Measurements from ENCODE around the gene KLHL21. TPM values are rescaled to one million over a fixed set of nuclear protein-coding genes. Genes with fewer than 3 reads are reported as not detected.

Gene KLHL21
- total RNA-seq, 2 experiments from 2014 or later = 17.9 to 18.1 TPM

- CTCF ChIA-PET = interaction anchor here (4.1 kb wide), 1 partner anchor 8 kb away, joined by 15 read pairs; the partner anchor contains the start of genes NOL9 and TAS1R1
- peaks cover 50% of the 10 kb centered on the region for H3K36me3 Mint-ChIP-seq (ENCODE audit: low read depth)
- intact Hi-C loops (cut with micrococcal nuclease) = no loop called here
These were observed 56.3 kb downstream of the KLHL21 start for GRCh38 chr1:6546326-6546725.

GRCh38 chr1:6545276-6546112, 57.2 kb downstream of the KLHL21 start:
- POLR2A ChIA-PET = interaction anchor here (1.1 kb wide), 1 partner anchor 8 kb away, joined by 3 read pairs; no protein-coding TSS in a partner anchor
- DNase-seq = no peak
- no peak overlapping the region for H3K4me3 Mint-ChIP-seq

More at GRCh38 chr1:6546326-6546725, 56.3 kb downstream of the KLHL21 start:
- POLR2A ChIA-PET = interaction anchor here (1.2 kb wide), 1 partner anchor 24 kb away, joined by 5 read pairs; no protein-coding TSS in a partner anchor
- ATAC-seq (no peak), DNase-seq (no peak)
- Mint-ChIP-seq H3K9me3 (no peaks in the 10 kb centered on the region), H3K27me3 (no peaks in the 10 kb centered on the region), H3K4me1 (ENCODE audit: low read depth) (peaks cover 32% of the 10 kb centered on the region), H3K4me3 (no peak overlapping the region), H3K27ac (peak overlapping the region; percentile 83)
- no peak for TF ChIP-seq CTCF (IDR thresholded peaks at IDR 0.05)

GRCh38 chr1:6544831-6545230, 57.8 kb downstream of the KLHL21 start:
- POLR2A ChIA-PET = interaction anchor here (1.1 kb wide), 1 partner anchor 9 kb away, joined by 3 read pairs; no protein-coding TSS in a partner anchor
- ATAC-seq (peak; percentile 82), DNase-seq (no peak)
- H3K27me3 Mint-ChIP-seq = no peaks in the 10 kb centered on the region
- H3K27ac Mint-ChIP-seq = peak overlapping the region; percentile 83
- no peak for TF ChIP-seq CTCF (IDR thresholded peaks at IDR 0.05)
- H3K4me3 Mint-ChIP-seq = no peak overlapping the region
- H3K4me1 Mint-ChIP-seq (ENCODE audit: low read depth) = peaks cover 32% of the 10 kb centered on the region
- intact Hi-C loops (cut with micrococcal nuclease) = no loop called here
- peaks cover 49% of the 10 kb centered on the region for H3K36me3 Mint-ChIP-seq (ENCODE audit: low read depth)
- no peaks in the 10 kb centered on the region for H3K9me3 Mint-ChIP-seq
- CTCF ChIA-PET = interaction anchor here (0.7 to 4.1 kb wide), 2 partner anchors 9 to 13 kb away, joined by 3 to 15 read pairs; partner anchors contain the start of genes NOL9 and TAS1R1

More at GRCh38 chr1:6545276-6546112, 57.2 kb downstream of the KLHL21 start:
- ATAC-seq = peak; percentile 34
- peaks cover 32% of the 10 kb centered on the region for H3K4me1 Mint-ChIP-seq (ENCODE audit: low read depth)
- H3K27me3 Mint-ChIP-seq = no peaks in the 10 kb centered on the region
- peak overlapping the region; percentile 83 for H3K27ac Mint-ChIP-seq
- H3K36me3 Mint-ChIP-seq (ENCODE audit: low read depth) = peaks cover 53% of the 10 kb centered on the region
- intact Hi-C loops (cut with micrococcal nuclease) = no loop called here
- H3K9me3 Mint-ChIP-seq = no peaks in the 10 kb centered on the region
- CTCF ChIA-PET = interaction anchor here (4.1 kb wide), 1 partner anchor 9 kb away, joined by 15 read pairs; the partner anchor contains the start of genes NOL9 and TAS1R1
- TF ChIP-seq CTCF (IDR thresholded peaks at IDR 0.05) = no peak

Other genes starting within 250 kb of the KLHL21 start
- gene ACOT7, start 209.1 kb downstream of the KLHL21 start, total RNA-seq = 10 to 100 TPM; 80.4 to 86.7 TPM
- under 1 TPM in 1 of 2 experiments, not detected in 1; 0.29 TPM for gene HES2, start 182.9 kb downstream of the KLHL21 start, total RNA-seq
- under 1 TPM; 0.83 to 0.99 TPM for gene ESPN, start 178.1 kb downstream of the KLHL21 start, total RNA-seq
- 10 to 100 TPM; 55.8 to 57.8 TPM for gene TNFRSF25, start 136.7 kb downstream of the KLHL21 start, total RNA-seq
- gene PLEKHG5, start 111.2 kb downstream of the KLHL21 start, total RNA-seq = 1 to 10 TPM; 1.7 to 1.8 TPM
- gene NOL9, start 48.4 kb downstream of the KLHL21 start, total RNA-seq = 10 to 100 TPM; 39.7 to 40.4 TPM
- not detected for gene TAS1R1, start 47.6 kb downstream of the KLHL21 start, total RNA-seq
- 10 to 100 TPM; 22.4 to 32.1 TPM for gene ZBTB48, start 22.9 kb downstream of the KLHL21 start, total RNA-seq
- 10 to 100 TPM; 12.5 to 14.8 TPM for gene PHF13, start 10.9 kb upstream of the KLHL21 start, total RNA-seq
- 10 to 100 TPM; 19.0 to 24.5 TPM for gene THAP3, start 22.0 kb upstream of the KLHL21 start, total RNA-seq
- gene DNAJC11, start 98.9 kb upstream of the KLHL21 start, total RNA-seq = 10 to 100 TPM; 52.8 to 53.3 TPM
- 10 to 100 TPM; 67.7 to 70.9 TPM for gene CAMTA1, start 182.6 kb upstream of the KLHL21 start, total RNA-seq